ENCODE measurements around the gene FLNB.

Gene FLNB

DNA sequence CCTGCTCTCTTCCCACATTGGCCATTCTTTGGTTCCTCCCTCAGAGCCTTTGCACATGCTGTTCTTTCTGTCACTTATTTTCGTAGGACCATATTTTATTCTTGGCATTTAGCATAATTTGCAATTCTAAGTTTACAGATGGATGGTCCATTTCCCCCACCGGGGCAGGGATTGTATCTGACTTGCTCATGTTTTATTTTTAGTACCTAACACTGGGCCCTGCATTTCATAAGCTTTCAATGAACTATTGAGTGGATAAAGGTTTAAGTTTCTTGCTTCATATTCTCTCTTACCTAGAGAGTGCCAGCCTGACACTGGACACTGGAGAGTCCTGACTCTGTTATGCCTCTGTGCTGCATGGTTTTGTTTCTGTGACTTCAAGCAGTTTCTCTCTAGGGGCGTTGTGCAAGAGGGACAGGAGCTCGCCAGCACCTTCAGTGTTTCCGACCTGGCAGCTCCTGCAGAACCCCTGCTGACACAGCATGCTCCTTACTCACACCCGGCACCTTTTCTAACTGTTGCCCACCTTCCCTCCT lies 87.4 kb downstream of the FLNB start:
- FAIRE-seq (no peak), DNase-seq (ENCODE audit: insufficient read length, low spot score) (no peak)
- TF ChIP-seq POU2F2 (IDR thresholded peaks at IDR 0.05; ENCODE audit: low read depth, low read length) (no peak), POLR2AphosphoS5 (IDR thresholded peaks at IDR 0.05; ENCODE audit: low read depth, low read length) (no peak), PAX5 (IDR thresholded peaks at IDR 0.05; ENCODE audit: insufficient read depth, low read length, severe bottlenecking) (no peak), POLR2A (IDR thresholded peaks at IDR 0.05; ENCODE audit: low read depth, low read length) (no peak), SPI1 (IDR thresholded peaks at IDR 0.05; ENCODE audit: low read depth, low read length) (no peak), TAF1 (IDR thresholded peaks at IDR 0.05; ENCODE audit: low read depth, low read length) (no peak)

- TF ChIP-seq POLR2A (IDR thresholded peaks at IDR 0.05; ENCODE audit: low read depth, low read length), result no peak
- DNase-seq (ENCODE audit: insufficient read length, low spot score) (no peak), FAIRE-seq (no peak)
These were observed 90.3 kb downstream of the FLNB start for GRCh38 chr3:58098531-58098930.

DNA sequence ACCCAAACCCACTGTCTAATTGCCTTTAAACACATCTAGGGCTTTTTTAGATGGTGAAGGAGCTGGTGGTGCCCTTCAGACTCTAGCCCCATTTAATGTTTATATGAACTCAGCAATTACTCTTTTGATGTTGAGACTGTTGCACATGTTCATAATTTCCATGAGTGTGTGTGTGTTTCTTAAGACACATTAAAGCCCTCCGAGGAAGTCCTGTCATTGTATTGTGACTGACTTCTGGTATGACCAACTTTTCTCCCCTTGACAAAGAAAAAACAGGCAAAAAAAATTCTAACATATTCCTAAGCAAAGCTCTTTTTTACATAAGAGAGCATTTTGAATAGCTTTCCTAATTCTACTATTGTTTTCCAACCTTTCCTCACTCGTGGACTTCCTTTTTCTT lies 91.6 kb downstream of the FLNB start:
- FAIRE-seq (no peak), DNase-seq (ENCODE audit: insufficient read length, low spot score) (no peak)
- TF ChIP-seq PAX5 (IDR thresholded peaks at IDR 0.05; ENCODE audit: insufficient read depth, low read length, severe bottlenecking), result no peak
- TF ChIP-seq POU2F2 (IDR thresholded peaks at IDR 0.05; ENCODE audit: low read depth, low read length), result no peak

GRCh38 chr3:58101499-58102389 lies 93.5 kb downstream of the FLNB start:
- FAIRE-seq, result no peak
- no peak for DNase-seq (ENCODE audit: insufficient read length, low spot score)
- TF ChIP-seq POU2F2 (IDR thresholded peaks at IDR 0.05; ENCODE audit: low read depth, low read length) (no peak), TAF1 (IDR thresholded peaks at IDR 0.05; ENCODE audit: low read depth, low read length) (no peak), PAX5 (IDR thresholded peaks at IDR 0.05; ENCODE audit: insufficient read depth, low read length, severe bottlenecking) (no peak), POLR2AphosphoS5 (IDR thresholded peaks at IDR 0.05; ENCODE audit: low read depth, low read length) (no peak), SPI1 (IDR thresholded peaks at IDR 0.05; ENCODE audit: low read depth, low read length) (no peak), POLR2A (IDR thresholded peaks at IDR 0.05; ENCODE audit: low read depth, low read length) (no peak)

GRCh38 chr3:58102390-58102750 lies 94.1 kb downstream of the FLNB start:
- no peak for DNase-seq (ENCODE audit: insufficient read length, low spot score)
- no peak for FAIRE-seq
- TF ChIP-seq PAX5 (IDR thresholded peaks at IDR 0.05; ENCODE audit: insufficient read depth, low read length, severe bottlenecking) (no peak), TAF1 (IDR thresholded peaks at IDR 0.05; ENCODE audit: low read depth, low read length) (no peak), POU2F2 (IDR thresholded peaks at IDR 0.05; ENCODE audit: low read depth, low read length) (no peak), POLR2A (IDR thresholded peaks at IDR 0.05; ENCODE audit: low read depth, low read length) (no peak), SPI1 (IDR thresholded peaks at IDR 0.05; ENCODE audit: low read depth, low read length) (no peak), POLR2AphosphoS5 (IDR thresholded peaks at IDR 0.05; ENCODE audit: low read depth, low read length) (no peak)

DNA sequence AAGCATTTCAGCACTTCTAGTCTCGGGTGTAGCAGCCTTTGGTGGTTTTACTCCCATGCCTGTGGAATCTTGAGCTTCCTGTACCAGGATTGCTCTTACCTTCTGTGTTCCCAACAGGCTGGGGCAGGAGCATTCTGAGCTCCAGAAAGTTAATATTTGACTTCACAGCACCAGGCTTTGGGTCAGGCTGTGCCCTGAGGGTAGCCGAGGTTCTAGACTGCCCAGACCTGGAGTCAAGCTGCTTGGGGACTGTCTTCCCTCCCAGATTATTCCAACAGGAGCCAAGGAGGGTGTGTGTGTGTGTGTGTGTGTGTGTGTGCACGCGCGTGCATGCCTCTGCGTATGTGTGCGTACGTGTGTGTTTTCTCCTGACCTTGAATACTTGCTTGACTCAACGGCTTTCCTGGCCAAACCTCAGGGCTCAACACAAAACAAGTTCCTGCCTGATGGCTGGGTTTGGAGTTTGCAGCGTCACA lies 94.8 kb downstream of the FLNB start:
- DNase-seq (ENCODE audit: insufficient read length, low spot score) (no peak), FAIRE-seq (no peak)
- TF ChIP-seq POLR2AphosphoS5 (IDR thresholded peaks at IDR 0.05; ENCODE audit: low read depth, low read length), result no peak
- TF ChIP-seq TAF1 (IDR thresholded peaks at IDR 0.05; ENCODE audit: low read depth, low read length), result no peak
- no peak for TF ChIP-seq POLR2A (IDR thresholded peaks at IDR 0.05; ENCODE audit: low read depth, low read length)
- no peak for TF ChIP-seq POU2F2 (IDR thresholded peaks at IDR 0.05; ENCODE audit: low read depth, low read length)
- TF ChIP-seq PAX5 (IDR thresholded peaks at IDR 0.05; ENCODE audit: insufficient read depth, low read length, severe bottlenecking), result no peak
- no peak for TF ChIP-seq SPI1 (IDR thresholded peaks at IDR 0.05; ENCODE audit: low read depth, low read length)

DNA sequence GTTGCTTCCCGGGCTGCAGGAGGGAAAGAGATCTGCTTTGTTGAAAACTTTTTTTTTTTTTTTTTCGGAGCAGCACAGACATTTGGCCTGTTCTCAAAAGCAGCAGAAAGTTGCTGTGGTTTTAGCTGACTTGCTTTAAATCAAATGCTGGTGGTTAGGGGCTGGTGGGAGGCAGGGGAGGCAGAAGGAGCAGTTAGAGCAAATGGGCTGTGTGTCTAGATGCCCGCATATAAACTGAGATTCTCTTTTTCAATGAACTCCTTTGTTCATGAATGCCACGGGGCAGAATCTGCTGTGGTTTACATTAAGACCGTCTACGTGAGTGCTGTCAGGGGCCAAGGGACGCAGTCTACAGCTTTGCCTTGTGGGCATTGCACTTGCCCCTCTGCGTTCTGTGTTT lies 95.9 kb downstream of the FLNB start:
- TF ChIP-seq TAF1 (IDR thresholded peaks at IDR 0.05; ENCODE audit: low read depth, low read length) (no peak), SPI1 (IDR thresholded peaks at IDR 0.05; ENCODE audit: low read depth, low read length) (no peak), POLR2A (IDR thresholded peaks at IDR 0.05; ENCODE audit: low read depth, low read length) (no peak), PAX5 (IDR thresholded peaks at IDR 0.05; ENCODE audit: insufficient read depth, low read length, severe bottlenecking) (no peak), POLR2AphosphoS5 (IDR thresholded peaks at IDR 0.05; ENCODE audit: low read depth, low read length) (no peak), POU2F2 (IDR thresholded peaks at IDR 0.05; ENCODE audit: low read depth, low read length) (no peak)
- no peak for DNase-seq (ENCODE audit: insufficient read length, low spot score)
- FAIRE-seq, result no peak

DNA sequence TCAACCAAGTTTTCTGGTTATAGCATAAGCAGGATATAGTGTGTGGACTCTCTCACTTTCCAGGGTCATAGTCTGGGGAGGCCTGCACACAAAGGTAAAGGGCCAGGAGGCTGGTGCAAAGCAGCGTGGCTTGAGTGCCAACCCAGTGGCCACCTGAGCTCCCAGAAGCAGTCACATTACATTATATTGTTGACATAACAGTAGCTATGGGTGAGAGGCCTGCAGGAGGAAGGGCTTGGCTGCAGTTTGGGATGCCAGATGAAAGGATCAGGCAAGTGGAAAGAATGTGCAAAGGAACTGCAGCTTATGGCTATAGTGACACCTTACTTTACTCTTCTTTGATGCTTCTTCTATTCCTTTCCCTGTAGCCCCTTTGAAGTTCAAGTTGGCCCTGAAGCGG lies 96.5 kb downstream of the FLNB start:
- no peak for TF ChIP-seq TAF1 (IDR thresholded peaks at IDR 0.05; ENCODE audit: low read depth, low read length)
- no peak for TF ChIP-seq POLR2A (IDR thresholded peaks at IDR 0.05; ENCODE audit: low read depth, low read length)
- TF ChIP-seq SPI1 (IDR thresholded peaks at IDR 0.05; ENCODE audit: low read depth, low read length), result no peak
- FAIRE-seq (no peak), DNase-seq (ENCODE audit: insufficient read length, low spot score) (no peak)

DNA sequence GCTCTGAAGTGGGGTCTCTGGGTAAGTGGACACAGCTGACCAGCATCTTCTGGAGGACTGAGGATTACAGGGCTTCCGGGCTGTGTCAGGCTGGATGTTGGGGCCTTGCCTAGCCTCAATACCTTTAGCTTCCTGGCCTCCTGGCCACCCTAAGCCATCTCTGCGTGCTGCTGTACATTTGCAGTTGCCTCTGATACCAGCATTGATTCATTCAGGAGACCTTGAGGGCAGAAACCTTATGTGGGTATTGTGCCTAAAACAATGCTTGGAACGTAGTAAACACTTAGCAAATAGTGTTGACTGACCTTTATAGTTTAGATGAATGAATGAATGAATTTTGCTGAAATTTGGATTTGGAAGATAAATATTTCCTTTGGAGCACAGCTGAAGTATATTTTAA lies 97.0 kb downstream of the FLNB start:
- no peak for FAIRE-seq
- DNase-seq (ENCODE audit: insufficient read length, low spot score), result no peak
- TF ChIP-seq POLR2A (IDR thresholded peaks at IDR 0.05; ENCODE audit: low read depth, low read length), result no peak
- TF ChIP-seq PAX5 (IDR thresholded peaks at IDR 0.05; ENCODE audit: insufficient read depth, low read length, severe bottlenecking), result no peak
- TF ChIP-seq TAF1 (IDR thresholded peaks at IDR 0.05; ENCODE audit: low read depth, low read length), result no peak
- no peak for TF ChIP-seq SPI1 (IDR thresholded peaks at IDR 0.05; ENCODE audit: low read depth, low read length)
- no peak for TF ChIP-seq POU2F2 (IDR thresholded peaks at IDR 0.05; ENCODE audit: low read depth, low read length)
- no peak for TF ChIP-seq POLR2AphosphoS5 (IDR thresholded peaks at IDR 0.05; ENCODE audit: low read depth, low read length)

GRCh38 chr3:58106061-58106460 lies 97.8 kb downstream of the FLNB start:
- no peak for DNase-seq (ENCODE audit: insufficient read length, low spot score)
- FAIRE-seq, result no peak
- TF ChIP-seq POLR2AphosphoS5 (IDR thresholded peaks at IDR 0.05; ENCODE audit: low read depth, low read length) (no peak), POU2F2 (IDR thresholded peaks at IDR 0.05; ENCODE audit: low read depth, low read length) (no peak), POLR2A (IDR thresholded peaks at IDR 0.05; ENCODE audit: low read depth, low read length) (no peak), SPI1 (IDR thresholded peaks at IDR 0.05; ENCODE audit: low read depth, low read length) (no peak), TAF1 (IDR thresholded peaks at IDR 0.05; ENCODE audit: low read depth, low read length) (no peak), PAX5 (IDR thresholded peaks at IDR 0.05; ENCODE audit: insufficient read depth, low read length, severe bottlenecking) (no peak)

Data from GM12891 (cell line).